ENCODE data around the gene SMG6.

The SMG6 gene

DNA sequence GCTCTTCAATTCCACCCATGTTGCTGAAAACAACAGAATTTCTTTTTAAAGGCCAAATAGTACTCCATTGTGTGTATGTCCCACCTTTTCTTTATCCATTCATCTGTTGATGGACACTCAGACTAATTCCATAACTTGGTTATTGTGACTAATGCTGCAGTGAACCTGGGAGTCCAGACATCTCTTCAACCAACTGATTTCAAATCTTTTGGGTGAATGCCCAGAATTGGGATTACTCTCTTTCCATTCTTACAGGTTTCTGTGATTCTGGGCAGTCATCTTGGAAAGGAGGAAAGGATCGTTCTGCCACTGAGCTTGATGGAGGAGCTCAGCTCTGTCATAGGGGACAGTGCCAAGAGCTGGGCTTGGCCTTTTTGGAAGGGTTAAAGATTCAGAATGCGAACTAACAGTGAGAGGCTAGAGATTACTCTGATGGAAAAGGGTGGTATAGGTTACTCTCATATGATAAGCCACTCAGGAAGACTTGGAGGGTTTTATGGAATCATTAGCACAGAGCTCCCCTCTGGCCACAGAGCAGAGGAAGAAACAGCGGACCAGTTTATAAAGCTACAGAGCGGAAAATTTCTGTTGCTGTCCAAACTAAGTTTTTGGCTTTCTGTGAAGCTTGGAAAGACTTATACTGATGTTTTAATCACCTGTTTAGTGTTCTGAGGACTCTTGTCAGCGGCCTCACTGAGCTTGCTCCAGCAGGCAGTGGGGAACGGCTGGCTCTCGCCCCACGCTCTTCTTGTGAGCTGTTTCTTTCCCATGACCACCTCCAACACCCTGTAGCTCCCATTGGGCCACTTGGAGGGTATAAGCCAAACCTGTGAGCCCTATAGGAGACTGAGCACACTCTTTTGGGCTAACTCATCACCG, 200.4 kb downstream of the SMG6 start:
- no peak overlapping the region for H3K27ac ChIP-seq
- no peak overlapping the region for H3K4me3 ChIP-seq
- H3K27me3 ChIP-seq: no peaks in the 10 kb centered on the region
- intact Hi-C loops (cut with DNase I; ENCODE audit: low total_unique reads): no loop called here
- DNase-seq: peak in 1 of 2 donors; percentile 28
- peaks cover 0 to 25% (median 19%) of the 10 kb centered on the region in 4 donors for H3K4me1 ChIP-seq
- TF ChIP-seq, protein P1, sequence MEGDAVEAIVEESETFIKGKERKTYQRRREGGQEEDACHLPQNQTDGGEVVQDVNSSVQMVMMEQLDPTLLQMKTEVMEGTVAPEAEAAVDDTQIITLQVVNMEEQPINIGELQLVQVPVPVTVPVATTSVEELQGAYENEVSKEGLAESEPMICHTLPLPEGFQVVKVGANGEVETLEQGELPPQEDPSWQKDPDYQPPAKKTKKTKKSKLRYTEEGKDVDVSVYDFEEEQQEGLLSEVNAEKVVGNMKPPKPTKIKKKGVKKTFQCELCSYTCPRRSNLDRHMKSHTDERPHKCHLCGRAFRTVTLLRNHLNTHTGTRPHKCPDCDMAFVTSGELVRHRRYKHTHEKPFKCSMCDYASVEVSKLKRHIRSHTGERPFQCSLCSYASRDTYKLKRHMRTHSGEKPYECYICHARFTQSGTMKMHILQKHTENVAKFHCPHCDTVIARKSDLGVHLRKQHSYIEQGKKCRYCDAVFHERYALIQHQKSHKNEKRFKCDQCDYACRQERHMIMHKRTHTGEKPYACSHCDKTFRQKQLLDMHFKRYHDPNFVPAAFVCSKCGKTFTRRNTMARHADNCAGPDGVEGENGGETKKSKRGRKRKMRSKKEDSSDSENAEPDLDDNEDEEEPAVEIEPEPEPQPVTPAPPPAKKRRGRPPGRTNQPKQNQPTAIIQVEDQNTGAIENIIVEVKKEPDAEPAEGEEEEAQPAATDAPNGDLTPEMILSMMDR (IDR thresholded peaks at IDR 0.05): no peak
- H3K36me3 ChIP-seq: no peaks in the 10 kb centered on the region
- H3K9me3 ChIP-seq: no peaks in the 10 kb centered on the region

DNA sequence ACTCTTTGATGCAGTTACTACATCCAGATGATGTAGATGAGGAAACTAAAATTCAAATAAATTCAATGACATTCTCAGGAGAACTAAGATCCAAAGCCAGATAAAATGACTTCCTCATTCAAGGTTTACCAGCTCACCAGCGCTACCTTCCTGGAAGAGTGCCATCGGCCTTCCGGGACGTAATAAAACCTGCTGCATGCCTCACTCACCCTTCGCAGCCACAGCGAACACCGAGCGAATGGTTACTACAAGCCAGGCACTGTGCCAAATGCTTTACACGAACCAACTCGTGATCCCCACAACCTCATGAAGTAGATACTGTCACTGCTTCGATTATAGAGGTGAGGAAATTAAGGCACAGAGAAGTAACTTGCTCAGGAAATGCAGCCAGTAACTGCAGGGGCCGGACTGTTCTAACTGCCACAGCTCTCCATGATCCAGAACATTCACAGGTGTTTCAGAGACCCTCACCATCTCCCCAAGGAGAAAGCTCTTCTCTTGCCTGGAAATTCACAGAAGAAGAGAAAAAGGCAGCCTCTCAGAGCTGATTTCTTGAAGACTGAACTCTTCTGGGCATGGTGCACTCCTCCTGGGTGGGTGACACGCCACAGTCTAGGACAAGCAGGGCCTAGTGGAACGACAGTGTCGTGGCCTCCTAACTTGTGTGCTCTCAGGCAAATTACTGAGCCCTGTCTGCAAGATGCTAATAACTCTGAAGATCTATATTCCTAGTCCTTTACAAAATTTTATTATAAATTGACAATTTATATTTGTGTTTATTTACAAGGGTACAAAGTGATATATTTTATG, 201.9 kb downstream of the SMG6 start:
- Histone ChIP-seq H3K27ac (no peak overlapping the region), H3K4me3 (no peak overlapping the region), H3K4me1 (peaks cover 0 to 9% (median 6%) of the 10 kb centered on the region in 4 donors), H3K9me3 (no peaks in the 10 kb centered on the region), H3K36me3 (no peaks in the 10 kb centered on the region), H3K27me3 (no peaks in the 10 kb centered on the region)
- intact Hi-C loops (cut with DNase I; ENCODE audit: low total_unique reads): no loop called here
- TF ChIP-seq, protein P1 (IDR thresholded peaks at IDR 0.05): no peak
- DNase-seq: peak in 1 of 2 donors; percentile 67

DNA sequence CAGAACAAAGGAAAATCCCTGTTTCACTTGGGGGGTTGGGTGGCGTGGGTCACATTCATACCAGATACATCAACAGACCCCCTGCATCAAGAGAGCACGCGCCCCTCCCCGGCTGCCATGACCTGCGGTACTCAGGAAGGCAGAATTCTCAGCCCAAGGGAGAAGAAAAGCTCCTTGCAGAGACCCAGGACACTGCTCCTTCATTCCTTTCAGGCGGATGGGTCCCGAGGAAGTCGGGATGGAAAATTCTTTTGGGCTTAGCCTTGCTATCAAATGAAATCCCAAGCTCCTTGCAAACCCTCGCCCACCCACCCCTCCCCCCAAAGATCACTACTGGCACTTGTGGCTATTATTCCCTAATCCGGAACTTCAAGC, 208.1 kb downstream of the SMG6 start:
- TF ChIP-seq, protein P1 (IDR thresholded peaks at IDR 0.05): no peak
- DNase-seq: no peak
- intact Hi-C loops (cut with DNase I; ENCODE audit: low total_unique reads): no loop called here
- H3K9me3 ChIP-seq: no peaks in the 10 kb centered on the region
- peaks cover 0 to 22% (median 14%) of the 10 kb centered on the region in 4 donors for H3K4me1 ChIP-seq
- H3K4me3 ChIP-seq: no peak overlapping the region
- no peaks in the 10 kb centered on the region for H3K36me3 ChIP-seq
- no peaks in the 10 kb centered on the region for H3K27me3 ChIP-seq
- H3K27ac ChIP-seq: peak overlapping the region in 1 of 2 donors; percentile 15

DNA sequence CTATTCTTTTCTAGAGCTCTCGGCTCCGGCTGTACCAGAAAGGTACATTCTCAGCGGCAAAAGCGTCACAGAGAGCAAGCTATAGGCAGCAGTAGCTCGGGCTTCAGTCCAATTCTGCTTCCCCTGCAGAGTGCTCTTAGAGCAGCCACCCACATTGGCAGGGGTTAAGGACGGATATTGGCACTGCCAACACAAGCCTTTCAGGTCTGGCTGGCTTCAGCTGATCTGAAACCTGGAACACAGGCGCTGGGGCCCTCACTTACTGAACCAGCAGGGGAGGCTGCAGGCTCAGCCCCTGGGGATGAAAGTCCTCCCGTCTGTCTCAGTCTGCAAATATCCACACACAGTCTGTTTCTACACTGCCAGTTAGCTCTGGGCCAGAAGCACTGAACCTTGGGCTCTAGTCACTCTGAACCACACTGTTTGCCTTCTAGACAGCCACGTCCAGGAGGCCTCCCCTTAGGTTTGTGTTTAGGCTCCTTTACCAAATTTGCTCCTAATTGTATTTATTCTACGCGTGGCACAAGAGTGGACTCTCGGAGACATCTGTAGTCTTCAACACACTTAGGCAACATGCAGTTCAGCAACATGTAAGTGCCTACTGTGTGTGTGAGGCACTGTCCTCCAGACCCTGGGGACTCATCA, 208.6 kb downstream of the SMG6 start:
- intact Hi-C loops (cut with DNase I; ENCODE audit: low total_unique reads): no loop called here
- Histone ChIP-seq H3K27ac (peak overlapping the region in 1 of 2 donors; percentile 15), H3K4me1 (peaks cover 0 to 27% (median 17%) of the 10 kb centered on the region in 4 donors), H3K27me3 (no peaks in the 10 kb centered on the region), H3K36me3 (no peaks in the 10 kb centered on the region), H3K9me3 (no peaks in the 10 kb centered on the region), H3K4me3 (no peak overlapping the region)
- TF ChIP-seq, protein P1 (IDR thresholded peaks at IDR 0.05): peak; percentile 71 to 85
- peak; percentile 59 to 86 for DNase-seq

DNA sequence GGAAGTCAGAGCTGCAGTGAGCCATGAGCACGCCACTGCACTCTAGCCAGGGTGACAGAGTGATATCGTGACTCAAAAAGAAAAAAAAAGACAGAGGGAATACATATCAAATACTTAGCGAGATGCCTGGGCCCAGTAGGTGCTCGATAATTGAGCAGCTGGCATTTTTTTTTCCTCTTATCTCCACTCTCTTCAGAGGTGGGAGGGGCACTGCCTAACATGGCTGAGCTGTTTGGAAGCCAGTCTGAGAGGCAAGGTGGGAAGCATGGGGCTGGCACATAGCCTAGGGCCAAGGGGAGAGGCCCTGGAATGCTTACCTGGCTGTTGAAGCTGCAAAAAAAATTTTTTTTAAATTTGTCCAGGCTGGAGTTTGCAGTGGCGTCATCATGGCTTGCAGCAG, 210.2 kb downstream of the SMG6 start:
- Histone ChIP-seq H3K36me3 (no peaks in the 10 kb centered on the region), H3K4me3 (no peak overlapping the region), H3K27ac (no peak overlapping the region), H3K4me1 (peaks cover 0 to 43% (median 22%) of the 10 kb centered on the region in 4 donors), H3K9me3 (no peaks in the 10 kb centered on the region), H3K27me3 (no peaks in the 10 kb centered on the region)
- TF ChIP-seq, protein P1 (IDR thresholded peaks at IDR 0.05): no peak
- no peak for DNase-seq
- intact Hi-C loops (cut with DNase I; ENCODE audit: low total_unique reads): no loop called here
